ENCODE data around the gene USP21. TPM values are rescaled to one million over a fixed set of nuclear protein-coding genes. Genes with fewer than 3 reads are reported as not detected.

USP21 gene
- total RNA-seq, 2 experiments from 2014 or later = 34.7 to 40.2 TPM

- peaks cover 50% of the 10 kb centered on the region for H3K4me1 Mint-ChIP-seq
- peaks cover 31% of the 10 kb centered on the region for H3K36me3 Mint-ChIP-seq (ENCODE audit: low read depth)
- H3K27ac Mint-ChIP-seq = peak within 1 kb of the TSS; percentile 97
- H3K27me3 Mint-ChIP-seq = no peaks in the 10 kb centered on the region
- peak; percentile 98 for DNase-seq
- ChIA-PET CTCF (interaction anchor here (0.5 to 4.7 kb wide), 30 partner anchors 9 to 234 kb away, joined by 3 to 30 read pairs (median 4); partner anchors contain the start of genes ARHGAP30, B4GALT3, DEDD and FCER1G), POLR2A (interaction anchor here (0.8 to 1.3 kb wide), 2 partner anchors 16 to 60 kb away, joined by 4 to 6 read pairs; partner anchors contain the start of gene TOMM40L)
- no peaks in the 10 kb centered on the region for H3K9me3 Mint-ChIP-seq
- peak within 1 kb of the TSS; percentile 85 for H3K4me3 Mint-ChIP-seq
Observed at GRCh38 chr1:161165742-161166668, 6.7 kb downstream of the USP21 start, which contains the start of gene PPOX. TSS of gene PPOX (plus strand) at chr1:161166426. CDS start at chr1:161166848, 422 bp downstream.

DNA sequence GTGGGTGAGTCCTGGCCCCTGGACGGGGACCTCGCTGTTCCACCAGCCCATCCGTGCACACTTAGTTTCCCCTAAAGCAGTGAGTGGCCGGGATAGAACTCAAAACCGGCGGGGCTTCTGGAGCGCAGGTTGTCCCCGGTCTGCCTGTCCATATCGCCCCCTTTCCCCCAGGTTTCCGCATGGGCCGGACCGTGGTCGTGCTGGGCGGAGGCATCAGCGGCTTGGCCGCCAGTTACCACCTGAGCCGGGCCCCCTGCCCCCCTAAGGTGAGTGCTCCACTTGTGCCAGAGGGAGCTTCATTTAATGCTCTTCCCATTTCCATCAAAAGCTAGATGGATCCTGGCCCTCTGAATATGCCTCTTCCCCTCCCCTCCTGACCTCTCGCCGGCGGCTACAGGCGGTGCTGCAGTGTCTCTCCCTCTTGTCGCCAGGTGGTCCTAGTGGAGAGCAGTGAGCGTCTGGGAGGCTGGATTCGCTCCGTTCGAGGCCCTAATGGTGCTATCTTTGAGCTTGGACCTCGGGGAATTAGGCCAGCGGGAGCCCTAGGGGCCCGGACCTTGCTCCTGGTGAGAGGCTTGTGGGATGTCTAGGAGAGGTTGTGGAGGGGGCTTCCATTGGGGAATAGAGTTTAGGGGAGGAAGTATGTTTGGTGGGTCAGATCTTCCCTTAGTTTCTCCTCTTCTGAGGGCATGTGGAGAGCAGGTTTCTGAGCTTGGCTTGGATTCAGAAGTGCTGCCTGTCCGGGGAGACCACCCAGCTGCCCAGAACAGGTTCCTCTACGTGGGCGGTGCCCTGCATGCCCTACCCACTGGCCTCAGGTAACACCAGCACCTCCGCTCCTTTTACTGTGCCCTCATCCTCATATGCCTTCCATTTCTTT is 7.6 kb downstream of the USP21 start:
- peaks cover 42% of the 10 kb centered on the region for H3K4me1 Mint-ChIP-seq
- H3K27me3 Mint-ChIP-seq = no peaks in the 10 kb centered on the region
- H3K9me3 Mint-ChIP-seq = no peaks in the 10 kb centered on the region
- CTCF ChIA-PET = interaction anchor here (0.6 to 4.7 kb wide), 22 partner anchors 9 to 233 kb away, joined by 3 to 30 read pairs (median 6); partner anchors contain the start of genes B4GALT3, DEDD, KLHDC9 and NDUFS2
- peak overlapping the region; percentile 97 for H3K27ac Mint-ChIP-seq
- DNase-seq = no peak
- POLR2A ChIA-PET = interaction anchor here (0.5 to 1.3 kb wide), 2 partner anchors 16 to 147 kb away, joined by 3 to 6 read pairs; no protein-coding TSS in a partner anchor
- H3K4me3 Mint-ChIP-seq = peak overlapping the region; percentile 85
- peaks cover 30% of the 10 kb centered on the region for H3K36me3 Mint-ChIP-seq (ENCODE audit: low read depth)

- no peaks in the 10 kb centered on the region for H3K27me3 Mint-ChIP-seq
- H3K27ac Mint-ChIP-seq = no peak overlapping the region
- peaks cover 33% of the 10 kb centered on the region for H3K36me3 Mint-ChIP-seq (ENCODE audit: low read depth)
- H3K9me3 Mint-ChIP-seq = no peaks in the 10 kb centered on the region
- H3K4me3 Mint-ChIP-seq = no peak overlapping the region
- POLR2A ChIA-PET = no interaction called here
- peaks cover 39% of the 10 kb centered on the region for H3K4me1 Mint-ChIP-seq
- DNase-seq = no peak
- CTCF ChIA-PET = interaction anchor here (1.0 to 4.7 kb wide), 5 partner anchors 8 to 57 kb away, joined by 3 to 30 read pairs (median 5); partner anchors contain the start of genes B4GALT3 and TOMM40L
Observed at GRCh38 chr1:161168906-161169305, 9.6 kb downstream of the USP21 start.

DNA sequence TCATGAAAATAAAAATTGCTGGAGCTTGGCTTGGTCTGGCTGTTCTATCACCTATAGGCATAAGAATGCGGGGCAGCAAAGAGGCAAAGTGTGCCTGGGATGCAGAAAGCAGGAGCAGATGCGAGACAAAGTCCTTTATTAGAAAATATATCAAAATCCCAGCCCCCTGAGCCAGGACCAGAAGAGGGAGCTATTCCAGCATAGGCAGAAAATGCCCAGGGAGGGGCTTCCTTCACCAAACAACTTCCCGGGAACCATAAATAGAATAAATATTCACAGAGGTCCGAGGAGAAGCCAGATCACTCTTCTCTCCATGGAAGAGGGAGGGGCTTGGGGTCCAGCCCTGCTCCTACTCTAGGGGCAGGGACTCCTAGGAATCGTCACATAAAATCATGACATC is 11.9 kb downstream of the USP21 start:
- H3K27me3 Mint-ChIP-seq = no peaks in the 10 kb centered on the region
- peak overlapping the region; percentile 57 for H3K27ac Mint-ChIP-seq
- H3K9me3 Mint-ChIP-seq = no peaks in the 10 kb centered on the region
- H3K36me3 Mint-ChIP-seq (ENCODE audit: low read depth) = peaks cover 47% of the 10 kb centered on the region
- no peak for DNase-seq
- no peak overlapping the region for H3K4me3 Mint-ChIP-seq
- peaks cover 40% of the 10 kb centered on the region for H3K4me1 Mint-ChIP-seq
- ChIA-PET POLR2A (no interaction called here), CTCF (interaction anchor here (0.5 to 2.3 kb wide), 3 partner anchors 8 to 283 kb away, joined by 3 to 14 read pairs (median 3); no protein-coding TSS in a partner anchor)

DNA sequence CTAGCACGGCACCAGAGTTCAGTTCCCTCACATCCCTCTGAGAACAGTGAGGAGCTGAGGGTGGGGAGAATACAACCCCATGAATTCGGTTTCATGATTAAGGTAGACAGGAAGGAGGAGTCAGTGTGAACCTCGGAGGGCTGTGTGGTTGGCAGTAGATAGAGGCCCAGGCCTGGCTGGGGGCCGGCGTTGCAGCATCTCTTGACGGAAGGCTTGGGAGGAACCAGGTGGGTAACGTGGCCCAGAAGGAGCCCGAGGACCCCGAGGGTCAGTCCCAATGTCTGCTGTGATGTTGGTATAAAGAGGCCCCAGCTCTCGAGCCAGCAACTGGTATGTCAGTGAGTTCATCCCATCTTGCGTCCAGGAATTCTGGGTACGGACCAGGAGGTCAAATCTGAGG is 12.4 kb downstream of the USP21 start:
- H3K4me3 Mint-ChIP-seq = no peak overlapping the region
- POLR2A ChIA-PET = no interaction called here
- CTCF ChIA-PET = interaction anchor here (2.3 kb wide), 1 partner anchor 10 kb away, joined by 14 read pairs; no protein-coding TSS in a partner anchor

DNA sequence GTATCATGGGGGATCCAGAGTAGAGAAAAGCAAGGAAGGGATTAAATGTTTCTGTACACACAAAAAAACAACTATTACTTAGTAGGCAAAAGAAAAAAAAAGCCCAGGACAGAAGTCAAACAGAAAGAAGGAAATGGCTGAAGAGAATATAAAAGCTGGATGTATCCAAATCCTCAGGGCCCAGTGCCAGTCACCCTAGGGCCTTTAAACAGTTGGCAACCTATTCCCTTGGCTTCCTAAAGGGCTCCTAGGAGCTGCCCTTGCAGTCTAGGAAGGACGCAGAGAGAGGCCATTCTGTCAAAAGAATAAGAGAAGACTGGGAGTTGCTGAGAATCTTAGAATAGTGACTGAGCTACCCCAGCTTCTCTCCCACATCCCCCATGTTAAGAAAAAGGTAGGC is 13.0 kb downstream of the USP21 start:
- H3K27ac Mint-ChIP-seq = no peak overlapping the region
- H3K4me3 Mint-ChIP-seq = no peak overlapping the region
- POLR2A ChIA-PET = no interaction called here

More for the DNA sequence above, 12.4 kb downstream of the USP21 start:
- H3K27me3 Mint-ChIP-seq = no peaks in the 10 kb centered on the region
- H3K4me1 Mint-ChIP-seq = peaks cover 45% of the 10 kb centered on the region
- H3K36me3 Mint-ChIP-seq (ENCODE audit: low read depth) = peaks cover 50% of the 10 kb centered on the region
- H3K9me3 Mint-ChIP-seq = no peaks in the 10 kb centered on the region
- DNase-seq = no peak
- no peak overlapping the region for H3K27ac Mint-ChIP-seq

DNA sequence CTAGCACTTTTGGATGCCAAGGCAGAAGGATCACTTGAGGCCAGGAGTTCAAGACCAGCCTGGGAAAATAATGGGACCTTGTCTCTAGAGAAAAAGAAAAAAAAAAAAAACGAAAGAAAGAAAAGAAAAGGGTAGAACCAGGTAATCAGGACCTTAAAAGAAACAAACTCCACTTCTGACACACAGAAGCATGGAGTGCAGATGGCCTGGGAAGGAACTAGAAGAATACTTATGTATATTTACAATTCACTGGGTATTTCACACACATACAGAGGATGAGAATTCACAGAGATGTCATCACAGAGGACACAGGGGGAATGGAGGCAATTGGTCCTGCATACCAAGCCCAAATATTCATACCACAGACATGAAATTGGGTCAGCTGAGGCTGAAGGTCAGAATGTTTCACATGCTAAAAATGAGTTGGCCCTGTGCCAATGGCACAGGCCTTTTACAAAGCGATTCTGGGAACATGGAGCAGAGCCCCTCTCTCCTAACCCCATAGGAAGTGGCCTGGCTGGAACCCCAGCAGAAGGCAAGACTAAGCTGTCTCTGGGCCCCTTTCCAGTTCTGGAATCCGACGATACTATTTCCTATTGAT is 13.6 kb downstream of the USP21 start:
- Mint-ChIP-seq H3K9me3 (no peaks in the 10 kb centered on the region), H3K27me3 (no peaks in the 10 kb centered on the region), H3K36me3 (ENCODE audit: low read depth) (peaks cover 50% of the 10 kb centered on the region), H3K4me3 (no peak overlapping the region), H3K4me1 (peaks cover 47% of the 10 kb centered on the region), H3K27ac (no peak overlapping the region)
- POLR2A ChIA-PET = no interaction called here
- DNase-seq = no peak
- CTCF ChIA-PET = no interaction called here

More for the DNA sequence above, 13.0 kb downstream of the USP21 start:
- peaks cover 44% of the 10 kb centered on the region for H3K4me1 Mint-ChIP-seq
- H3K27me3 Mint-ChIP-seq = no peaks in the 10 kb centered on the region
- peaks cover 50% of the 10 kb centered on the region for H3K36me3 Mint-ChIP-seq (ENCODE audit: low read depth)
- CTCF ChIA-PET = no interaction called here
- DNase-seq = no peak
- H3K9me3 Mint-ChIP-seq = no peaks in the 10 kb centered on the region

DNA sequence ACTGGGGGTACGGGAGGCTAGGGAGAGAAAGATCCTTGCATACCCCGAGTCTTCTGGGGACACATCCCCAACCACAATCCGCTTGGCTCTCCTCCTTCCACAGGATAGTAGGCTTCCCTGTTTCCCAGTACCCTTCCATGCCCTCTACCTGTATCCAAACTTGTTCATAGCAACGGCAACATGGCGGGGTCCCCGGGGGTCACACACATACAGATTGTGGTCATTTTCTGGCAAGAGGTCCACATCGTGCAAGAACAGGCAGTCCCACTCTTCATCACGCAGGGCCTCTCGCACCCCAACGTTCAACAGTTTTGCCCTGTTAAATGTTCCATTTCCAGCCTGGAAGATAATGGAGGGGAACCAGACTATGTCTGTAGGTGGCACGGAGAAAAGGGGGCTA is 14.4 kb downstream of the USP21 start:
- Mint-ChIP-seq H3K27me3 (no peaks in the 10 kb centered on the region), H3K27ac (no peak overlapping the region), H3K4me3 (no peak overlapping the region), H3K9me3 (no peaks in the 10 kb centered on the region), H3K36me3 (ENCODE audit: low read depth) (peaks cover 50% of the 10 kb centered on the region), H3K4me1 (peaks cover 47% of the 10 kb centered on the region)
- DNase-seq = no peak
- POLR2A ChIA-PET = no interaction called here
- CTCF ChIA-PET = no interaction called here

DNA sequence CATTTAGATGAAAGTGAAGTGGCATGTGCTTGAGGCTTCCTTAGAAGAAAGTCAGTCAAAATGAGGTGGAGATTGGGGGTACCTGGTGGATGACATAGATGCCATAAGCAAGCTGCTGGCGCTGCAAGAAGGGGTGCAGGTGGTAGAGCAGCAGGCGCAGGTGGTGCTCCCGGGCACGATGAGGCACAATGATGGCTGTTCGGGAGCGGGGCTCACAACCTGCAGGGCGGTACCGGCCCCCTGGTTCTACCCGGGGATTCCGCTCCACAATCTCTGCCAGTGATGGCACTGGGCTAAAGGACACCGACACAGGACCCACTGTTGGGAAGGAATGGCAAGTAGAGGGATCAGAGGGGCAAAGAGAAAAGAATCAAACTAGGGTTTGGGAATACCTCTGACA is 15.6 kb downstream of the USP21 start:
- peaks cover 53% of the 10 kb centered on the region for H3K4me1 Mint-ChIP-seq
- ChIA-PET POLR2A (no interaction called here), CTCF (interaction anchor here (3.2 kb wide), 1 partner anchor 9 kb away, joined by 23 read pairs; the partner anchor contains the start of gene PPOX)
- H3K27me3 Mint-ChIP-seq = no peaks in the 10 kb centered on the region
- peak overlapping the region; percentile 6 for H3K4me3 Mint-ChIP-seq
- no peak overlapping the region for H3K27ac Mint-ChIP-seq
- DNase-seq = no peak
- peaks cover 51% of the 10 kb centered on the region for H3K36me3 Mint-ChIP-seq (ENCODE audit: low read depth)
- no peaks in the 10 kb centered on the region for H3K9me3 Mint-ChIP-seq

DNA sequence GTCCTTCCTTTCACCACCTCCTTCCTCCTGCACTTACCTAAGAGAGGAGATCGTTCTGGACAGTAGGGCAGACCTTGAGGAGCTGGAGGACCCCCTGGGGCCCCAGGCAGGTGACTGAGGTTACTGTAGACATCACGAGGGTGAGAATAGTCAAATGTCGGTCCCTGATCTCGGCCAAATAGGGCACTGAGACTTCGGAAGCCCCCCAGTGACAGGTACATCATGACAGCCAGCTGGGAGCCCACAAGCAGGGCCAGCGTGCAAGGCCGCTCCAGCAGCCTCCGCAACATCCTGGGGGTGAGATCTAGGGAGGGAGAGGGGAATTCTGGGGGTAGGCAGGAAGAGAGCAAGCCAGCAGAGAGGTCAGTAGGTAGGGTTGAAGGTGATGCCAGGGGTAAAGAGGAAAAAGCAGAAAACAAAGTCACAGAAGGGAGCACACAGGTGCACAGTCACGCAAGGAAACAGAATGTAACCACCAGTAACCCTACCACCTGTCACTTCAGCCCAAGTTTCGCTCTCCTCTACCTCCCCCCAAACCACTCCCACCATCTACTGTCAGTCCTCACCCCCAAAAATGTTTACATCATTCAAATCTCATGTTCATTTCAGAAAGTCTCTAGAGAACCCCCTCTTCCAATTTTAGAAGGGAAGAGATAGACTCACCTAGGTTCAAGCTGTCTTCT is 16.6 kb downstream of the USP21 start:
- H3K27ac Mint-ChIP-seq = peak overlapping the region; percentile 99
- POLR2A ChIA-PET = no interaction called here
- no peaks in the 10 kb centered on the region for H3K27me3 Mint-ChIP-seq
- H3K36me3 Mint-ChIP-seq (ENCODE audit: low read depth) = peaks cover 48% of the 10 kb centered on the region
- peak overlapping the region; percentile 96 for H3K4me3 Mint-ChIP-seq
- CTCF ChIA-PET = interaction anchor here (1.4 to 3.2 kb wide), 7 partner anchors 8 to 206 kb away, joined by 3 to 23 read pairs (median 5); partner anchors contain the start of genes PPOX and UFC1
- DNase-seq = no peak
- no peaks in the 10 kb centered on the region for H3K9me3 Mint-ChIP-seq
- peaks cover 62% of the 10 kb centered on the region for H3K4me1 Mint-ChIP-seq

GRCh38 chr1:161176468-161177111 is 17.3 kb downstream of the USP21 start:
- ChIA-PET CTCF (interaction anchor here (1.4 to 3.2 kb wide), 8 partner anchors 8 to 205 kb away, joined by 3 to 23 read pairs (median 4); partner anchors contain the start of genes PPOX and UFC1), POLR2A (no interaction called here)
- no peaks in the 10 kb centered on the region for H3K27me3 Mint-ChIP-seq
- H3K27ac Mint-ChIP-seq = peak overlapping the region; percentile 99
- no peak for DNase-seq
- peak overlapping the region; percentile 96 for H3K4me3 Mint-ChIP-seq
- H3K9me3 Mint-ChIP-seq = no peaks in the 10 kb centered on the region
- peaks cover 41% of the 10 kb centered on the region for H3K36me3 Mint-ChIP-seq (ENCODE audit: low read depth)
- H3K4me1 Mint-ChIP-seq = peaks cover 66% of the 10 kb centered on the region
